Superior temporal gyrus (tissue), 1 donor: ENCODE results near the gene LPAR3.

Experiments
- DNase-seq: peaks from one replicate; pipeline ENCODE4 v3.0.0-alpha.2; 2016; ENCODE audit errors: extremely low spot score

Gene LPAR3

DNA sequence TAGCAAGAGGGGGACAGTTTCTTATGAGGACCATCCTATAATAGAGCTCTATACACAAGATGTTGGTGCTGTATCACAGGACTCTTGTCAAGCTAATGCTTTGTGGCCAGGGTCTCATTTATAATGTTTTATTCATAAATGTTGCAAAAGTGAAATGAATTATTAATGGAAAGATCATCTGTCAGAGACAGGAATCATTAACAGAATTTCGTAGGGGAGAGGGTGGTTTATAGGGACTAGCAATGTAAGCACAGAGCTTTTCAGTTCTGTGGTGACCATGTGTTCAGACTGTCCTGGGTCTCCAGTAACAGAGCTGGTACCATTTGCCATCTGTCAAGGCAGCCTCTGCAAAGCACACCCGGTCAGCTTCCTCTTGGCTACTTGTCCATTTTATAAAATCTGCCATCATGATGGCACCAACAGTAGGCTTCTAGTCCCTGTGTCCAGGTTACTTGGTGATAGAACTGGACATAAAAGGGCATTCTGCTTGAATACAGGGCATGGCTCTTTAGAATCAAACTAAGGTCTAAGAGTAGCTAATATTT, 36.2 kb downstream of the LPAR3 start:
- no peak for DNase-seq

DNA sequence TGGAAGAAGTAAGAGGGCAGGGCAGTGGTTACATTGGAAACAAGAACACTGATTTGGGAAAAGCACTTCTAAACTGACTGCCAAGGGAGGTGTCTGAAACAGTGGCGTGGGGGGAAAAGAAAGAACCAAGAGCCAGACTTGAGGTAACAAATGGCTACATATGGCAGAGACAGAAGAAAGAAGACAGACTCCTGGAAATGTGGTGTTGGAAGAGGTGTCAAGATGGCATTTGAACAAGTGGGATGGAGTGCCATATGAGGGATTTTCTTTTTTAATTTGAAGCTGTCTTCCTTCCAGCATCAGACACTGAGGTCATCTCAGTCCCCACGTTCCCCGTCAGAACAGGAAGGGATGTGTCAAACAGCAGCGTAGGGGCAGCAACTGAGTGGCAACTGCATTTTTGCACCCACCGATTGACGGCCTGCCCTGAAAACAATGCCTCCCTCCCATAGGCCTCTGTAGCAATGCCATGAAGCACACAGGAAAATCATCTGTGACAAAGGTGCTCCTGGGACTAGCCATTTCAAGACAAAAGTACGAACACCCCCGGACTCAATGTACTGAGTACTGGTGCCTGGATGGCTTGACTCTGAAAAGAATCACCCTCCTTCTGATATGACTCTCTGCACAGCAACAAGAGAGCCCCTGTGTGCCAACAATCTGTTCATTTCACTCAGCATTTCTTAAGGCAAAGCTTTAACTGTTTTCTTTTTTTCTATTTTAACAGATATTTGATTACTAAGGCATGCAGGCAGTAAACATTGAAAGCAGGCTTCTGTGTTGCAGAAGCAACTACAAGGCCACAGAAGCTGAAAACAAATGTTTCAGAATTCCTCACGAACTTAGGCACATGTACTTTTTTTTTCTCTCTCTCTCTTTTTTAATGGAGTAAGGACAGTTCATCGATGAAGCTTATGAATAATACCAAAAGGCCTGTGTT, 37.0 kb downstream of the LPAR3 start:
- DNase-seq, result peak; percentile 31

DNA sequence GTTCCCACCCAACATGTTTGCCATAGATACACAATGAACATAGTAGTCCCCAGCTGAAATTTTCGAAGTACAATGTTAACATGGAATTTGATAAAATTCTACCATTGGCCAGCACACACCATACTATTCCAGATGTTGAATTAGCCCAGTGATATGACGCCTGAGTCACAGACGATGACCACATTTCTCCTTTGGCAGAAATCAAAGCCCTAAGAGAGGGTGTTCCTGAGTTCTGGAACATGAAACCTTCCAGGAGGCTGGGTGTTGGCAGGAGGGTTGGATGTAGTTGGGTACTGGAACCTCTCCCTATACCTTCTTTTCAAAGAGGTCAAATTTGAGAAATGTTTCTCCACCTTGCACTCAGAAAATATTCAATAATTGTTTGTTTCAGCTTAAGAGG, 37.8 kb downstream of the LPAR3 start:
- no peak for DNase-seq

DNA sequence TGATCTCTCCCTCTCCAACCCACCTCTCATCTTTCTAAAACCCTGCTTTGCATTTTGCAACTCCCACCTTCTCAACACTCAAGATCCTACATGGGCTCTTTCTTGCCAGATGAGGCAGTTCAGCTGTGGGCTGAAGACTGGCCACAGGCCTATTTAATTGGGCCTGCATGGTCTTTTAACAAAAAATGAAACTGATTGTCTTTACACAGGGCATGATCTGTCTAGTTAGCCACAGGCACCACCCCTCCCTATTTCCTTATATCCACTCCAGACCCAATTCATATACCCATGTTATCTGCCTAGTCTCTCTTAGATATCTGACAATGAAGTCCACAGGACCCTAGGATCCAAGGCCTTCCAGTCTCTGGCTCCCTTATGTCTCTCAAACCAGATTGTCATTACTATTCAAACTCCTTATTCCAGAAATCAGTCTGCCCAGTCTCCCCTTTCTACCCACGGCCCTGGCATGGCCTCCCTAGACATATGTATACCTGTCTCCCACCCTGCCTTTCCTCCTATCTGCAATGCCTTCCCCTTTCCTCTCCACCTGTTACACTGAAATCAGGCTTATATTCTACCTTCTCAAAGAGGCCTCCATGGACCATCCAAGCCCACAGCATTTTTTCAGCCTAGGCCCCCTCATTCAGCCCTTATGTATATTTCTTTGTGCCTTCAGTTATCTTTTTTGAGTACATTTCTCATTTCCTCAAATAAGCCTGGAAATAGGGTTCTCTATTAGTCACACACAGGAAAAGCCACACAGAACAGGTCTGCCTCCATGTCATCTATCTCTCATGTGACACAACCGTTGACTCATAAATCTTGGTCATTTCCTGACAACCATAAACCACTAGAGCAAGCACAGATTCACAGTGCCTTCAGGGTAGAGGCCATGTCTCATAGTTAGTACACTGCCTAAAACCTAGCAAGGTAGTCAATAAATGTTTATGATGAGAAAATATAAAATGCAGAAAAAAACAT, 39.0 kb downstream of the LPAR3 start:
- DNase-seq, result no peak

DNA sequence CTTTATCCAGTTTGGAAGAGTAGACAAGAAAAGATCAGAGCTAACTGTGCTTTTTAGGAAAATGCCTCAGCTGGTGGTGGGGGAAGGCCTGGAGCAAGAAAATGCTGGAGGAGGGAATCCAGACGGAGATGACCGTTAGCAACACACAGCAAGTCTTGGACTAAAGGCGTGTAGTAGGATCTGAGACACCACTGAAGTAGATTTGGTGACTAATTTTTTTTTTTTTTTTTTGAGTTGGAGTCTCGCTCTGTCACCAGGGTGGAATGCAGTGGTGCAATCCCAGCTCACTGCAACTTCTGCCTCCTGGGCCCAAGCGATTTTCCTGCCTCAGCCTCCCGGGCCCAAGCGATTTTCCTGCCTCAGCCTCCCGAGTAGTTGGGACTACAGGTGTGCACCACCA, 41.2 kb downstream of the LPAR3 start:
- DNase-seq, result no peak

DNA sequence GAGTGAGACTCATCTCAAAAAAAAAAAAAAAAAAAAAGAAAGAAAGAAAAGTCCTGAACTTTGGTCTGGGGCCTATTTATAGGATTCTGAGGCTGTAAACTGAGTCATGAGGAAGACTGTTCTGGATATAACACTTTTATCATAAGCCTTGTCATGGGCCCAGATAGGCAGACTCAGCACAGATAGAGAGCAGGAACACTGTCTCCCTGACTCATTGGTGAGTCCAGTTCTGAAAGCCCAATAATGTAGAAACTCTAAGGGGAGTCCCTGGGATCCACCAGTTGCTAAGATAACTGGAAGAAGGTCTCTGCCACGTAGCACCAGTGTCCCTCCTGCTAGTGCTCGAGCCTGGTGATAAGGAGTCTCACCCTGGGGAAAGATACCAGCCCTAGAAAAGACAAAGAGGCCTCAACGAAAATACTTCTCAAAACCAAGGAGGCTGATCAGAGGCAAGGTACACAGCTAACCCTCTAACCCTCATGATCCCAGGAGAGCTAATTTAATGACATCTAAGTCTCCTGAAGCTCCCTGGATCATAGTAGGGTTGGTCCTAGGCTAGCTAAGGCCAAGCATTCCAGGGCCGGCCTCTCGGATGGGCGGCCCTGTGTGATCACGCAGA, 43.5 kb downstream of the LPAR3 start:
- no peak for DNase-seq

DNA sequence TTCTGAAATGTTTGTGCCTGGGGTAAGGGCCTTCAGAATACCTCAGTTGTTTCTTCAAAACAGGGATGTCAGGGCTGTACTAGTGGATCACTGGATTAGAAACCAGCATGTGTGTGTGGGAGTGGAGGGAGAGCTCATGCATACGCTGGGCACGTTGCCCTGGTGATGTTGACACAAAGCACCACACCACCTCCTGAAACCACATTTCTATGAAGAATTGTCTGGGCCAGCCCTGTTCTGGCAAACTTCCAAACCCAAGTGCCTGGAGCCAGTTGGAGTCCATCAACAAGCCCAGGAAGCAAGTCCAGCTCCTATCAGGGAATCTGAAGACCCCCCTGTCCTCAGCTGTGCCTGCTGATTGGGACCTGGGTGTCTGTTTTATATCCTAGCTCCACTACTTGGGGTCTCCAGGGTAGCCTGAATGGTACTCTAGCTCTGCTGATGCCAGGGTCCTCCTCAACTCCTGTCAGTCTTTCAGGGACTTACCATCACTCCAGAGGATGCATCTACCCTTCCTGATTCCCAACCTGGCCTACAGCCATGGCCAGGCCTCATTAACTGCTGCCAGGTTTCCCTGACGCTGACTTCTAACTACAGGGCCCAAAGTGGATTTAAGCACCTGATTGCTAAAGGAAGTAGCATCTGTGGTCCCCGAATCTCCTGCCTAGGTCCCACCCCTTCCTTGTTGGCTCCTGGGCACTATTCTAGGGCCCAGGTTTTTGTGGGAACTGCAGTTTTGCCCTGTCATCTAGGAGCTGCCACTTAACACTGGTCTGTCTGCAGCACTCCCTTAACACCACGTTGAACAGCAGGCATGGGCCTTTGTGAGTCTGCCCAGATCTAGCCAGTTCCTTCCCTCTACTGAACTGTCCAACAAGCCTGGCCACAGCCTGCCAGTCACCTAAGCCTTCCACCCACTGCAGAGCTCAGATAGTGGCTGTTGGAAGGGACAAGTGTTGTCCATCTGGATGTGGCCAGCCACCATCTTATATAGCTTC, 45.5 kb downstream of the LPAR3 start:
- DNase-seq, result peak; percentile 71

DNA sequence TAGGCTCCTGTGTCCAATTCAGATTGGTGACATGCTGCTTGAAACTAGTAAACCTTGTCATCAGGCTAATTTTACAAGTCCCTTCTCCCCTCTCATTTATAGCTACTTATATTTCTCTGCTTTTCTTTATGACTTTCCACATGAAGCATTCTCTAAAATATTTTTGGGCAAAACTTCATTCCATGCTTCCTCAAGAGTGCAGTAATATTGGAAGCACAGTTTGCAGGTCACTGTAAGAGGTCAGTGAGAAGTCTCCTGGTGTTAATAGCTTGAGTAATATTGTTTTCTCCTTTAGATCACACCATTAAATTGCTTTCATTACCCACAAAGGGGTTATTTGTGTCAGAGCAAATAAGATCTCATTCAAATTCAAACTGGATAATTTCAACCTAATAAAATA, 46.6 kb downstream of the LPAR3 start:
- no peak for DNase-seq

DNA sequence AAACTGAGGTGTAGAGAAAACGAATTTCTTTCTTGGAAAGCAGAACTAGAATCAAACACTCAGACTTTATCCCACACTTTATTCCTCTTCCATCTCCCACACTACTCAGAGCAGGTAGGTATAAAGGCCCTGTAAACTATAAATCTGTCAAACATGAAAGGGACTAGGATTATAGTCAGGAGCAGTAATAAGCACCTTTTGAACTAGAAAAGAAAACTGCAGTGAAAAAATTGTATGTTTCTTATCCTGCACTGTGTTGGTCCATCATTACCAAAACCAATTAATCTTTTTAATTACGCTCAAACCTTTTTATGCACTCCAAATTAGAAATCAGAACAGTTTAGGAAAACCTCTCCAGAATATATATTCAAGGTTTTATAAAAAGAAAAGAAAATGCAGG, 47.6 kb downstream of the LPAR3 start:
- no peak for DNase-seq

DNA sequence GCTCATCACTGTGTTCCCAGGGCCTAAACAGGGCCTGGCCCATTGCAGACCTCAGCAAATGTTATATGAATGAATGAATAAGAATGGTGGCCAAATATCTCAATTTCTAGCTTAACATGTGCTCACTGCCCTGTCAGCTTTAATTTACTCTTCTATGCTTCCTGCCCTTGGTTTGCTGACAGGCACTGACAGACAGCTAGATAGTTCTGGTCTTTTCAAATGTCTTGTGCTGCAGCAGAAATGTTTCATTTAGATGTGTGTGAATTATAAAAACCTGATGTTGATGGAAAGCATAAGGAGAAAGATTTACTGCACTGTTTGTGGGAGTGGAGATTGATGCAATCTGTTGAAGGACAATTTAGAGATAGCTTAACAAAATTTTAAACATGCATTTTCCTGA, 48.9 kb downstream of the LPAR3 start:
- DNase-seq, result no peak

DNA sequence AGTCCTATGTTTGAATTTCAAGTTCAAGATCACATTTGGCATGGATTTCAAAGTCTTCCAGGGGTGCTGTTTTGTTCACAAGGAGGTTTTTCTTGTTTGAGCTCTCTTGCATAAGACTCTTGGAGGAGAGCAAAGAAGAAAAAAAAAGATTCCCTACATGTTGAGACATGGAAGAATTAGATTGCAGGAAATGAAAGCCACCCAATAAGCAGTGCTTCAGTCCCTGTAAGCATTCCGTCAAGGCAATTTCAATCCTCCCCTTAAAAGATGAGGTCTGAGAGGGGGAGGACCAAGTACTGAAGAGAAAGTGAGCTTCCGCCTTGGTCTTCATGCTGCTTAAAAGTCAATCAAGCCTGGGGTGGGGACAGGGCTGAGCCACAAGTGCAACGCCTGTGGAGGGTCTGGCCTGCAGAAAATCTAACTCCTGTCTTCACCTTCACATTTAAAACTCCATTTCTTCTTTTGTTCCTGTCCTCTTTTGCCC, 50.2 kb downstream of the LPAR3 start:
- no peak for DNase-seq

DNA sequence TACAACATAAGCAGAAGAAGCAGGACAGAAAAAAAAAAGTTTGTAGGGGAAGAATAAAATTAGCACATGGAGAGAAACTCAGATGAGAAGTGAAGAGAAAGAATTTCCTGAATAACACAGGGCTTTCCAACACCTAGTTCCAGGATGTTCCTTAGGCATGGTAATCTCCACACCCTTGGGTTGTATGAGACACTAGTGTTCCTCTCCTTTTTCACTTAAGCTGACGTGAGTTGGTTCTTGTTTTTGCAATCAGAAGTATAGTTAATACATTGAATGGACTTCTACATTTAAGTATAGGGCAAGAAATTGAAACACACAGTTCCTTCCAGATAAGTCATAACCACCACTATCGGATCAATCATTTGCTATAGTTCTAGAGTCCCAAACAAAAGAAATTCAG, 51.0 kb downstream of the LPAR3 start:
- DNase-seq, result no peak

DNA sequence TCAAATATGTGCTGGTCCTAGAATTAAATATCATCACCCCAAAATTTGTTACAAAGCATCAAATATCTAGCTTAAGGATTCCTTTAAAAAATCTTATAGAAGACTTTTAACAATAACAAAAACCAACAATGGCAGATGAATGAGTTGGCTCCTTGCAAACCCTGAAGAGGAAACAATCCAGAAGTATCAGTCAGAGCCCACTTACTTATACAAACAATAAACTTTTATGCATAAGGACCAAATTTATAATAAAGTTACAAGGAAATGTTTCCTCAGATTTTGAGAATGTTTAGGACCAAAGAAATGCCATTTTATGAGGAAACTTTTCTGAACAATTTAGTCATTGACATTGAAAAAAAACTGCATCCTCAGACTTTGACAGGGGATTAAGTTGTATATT, 52.7 kb downstream of the LPAR3 start:
- DNase-seq, result no peak

DNA sequence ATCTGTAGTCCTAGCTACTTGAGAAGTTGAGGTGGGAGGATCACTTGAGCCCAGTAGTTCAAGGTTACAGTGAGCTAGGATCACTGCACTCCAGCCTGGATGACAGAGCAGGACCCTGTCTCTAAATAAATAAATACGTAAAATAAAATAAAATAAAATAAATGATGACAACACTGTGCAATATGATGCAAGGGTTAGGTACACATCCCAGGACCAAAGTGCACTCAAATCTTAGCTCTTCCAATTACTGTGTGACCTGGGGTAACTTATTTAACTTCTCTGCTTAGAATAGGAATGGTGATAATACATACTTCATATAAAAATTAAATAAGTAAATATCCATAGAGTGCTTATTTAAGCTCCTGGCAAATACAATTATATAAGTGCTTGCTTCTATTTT, 53.5 kb downstream of the LPAR3 start:
- DNase-seq, result no peak

DNA sequence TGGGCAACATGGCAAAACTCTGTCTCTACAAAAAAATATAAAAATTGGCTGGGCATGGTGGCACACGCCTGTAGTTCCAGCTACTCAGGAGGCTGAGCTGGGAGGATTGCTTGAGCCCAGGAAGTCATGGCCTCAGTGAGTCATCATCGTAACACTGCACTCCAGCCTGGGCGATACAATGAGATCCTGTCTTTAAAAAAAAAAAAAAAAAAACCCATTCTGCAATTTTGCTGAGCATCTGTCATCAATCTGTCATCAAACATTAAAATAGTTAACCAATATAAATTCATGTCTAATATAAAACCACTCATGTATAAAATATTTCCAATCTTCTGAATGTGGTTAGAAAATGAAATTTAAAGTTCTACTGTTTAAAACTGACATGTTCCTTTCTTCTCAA, 56.9 kb downstream of the LPAR3 start:
- no peak for DNase-seq

DNA sequence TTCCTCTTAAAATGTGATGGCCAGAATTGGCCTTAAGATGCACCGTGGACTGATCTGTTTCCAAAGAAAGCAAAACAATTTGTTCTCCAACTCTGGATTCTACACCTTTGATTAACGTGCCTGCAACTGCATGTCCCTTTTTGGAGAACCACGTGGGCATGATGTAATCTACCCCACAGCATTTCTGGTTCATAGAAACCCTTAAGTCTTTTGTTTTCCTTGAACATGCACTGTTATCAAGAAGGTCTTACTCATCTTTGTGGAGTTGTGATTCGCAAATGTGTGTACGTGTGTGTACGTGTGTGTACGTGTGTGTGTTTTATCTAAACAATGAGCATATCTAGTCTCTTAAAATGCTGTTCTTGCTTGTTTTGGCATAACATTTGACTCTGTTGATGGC, 57.8 kb downstream of the LPAR3 start:
- DNase-seq, result no peak

DNA sequence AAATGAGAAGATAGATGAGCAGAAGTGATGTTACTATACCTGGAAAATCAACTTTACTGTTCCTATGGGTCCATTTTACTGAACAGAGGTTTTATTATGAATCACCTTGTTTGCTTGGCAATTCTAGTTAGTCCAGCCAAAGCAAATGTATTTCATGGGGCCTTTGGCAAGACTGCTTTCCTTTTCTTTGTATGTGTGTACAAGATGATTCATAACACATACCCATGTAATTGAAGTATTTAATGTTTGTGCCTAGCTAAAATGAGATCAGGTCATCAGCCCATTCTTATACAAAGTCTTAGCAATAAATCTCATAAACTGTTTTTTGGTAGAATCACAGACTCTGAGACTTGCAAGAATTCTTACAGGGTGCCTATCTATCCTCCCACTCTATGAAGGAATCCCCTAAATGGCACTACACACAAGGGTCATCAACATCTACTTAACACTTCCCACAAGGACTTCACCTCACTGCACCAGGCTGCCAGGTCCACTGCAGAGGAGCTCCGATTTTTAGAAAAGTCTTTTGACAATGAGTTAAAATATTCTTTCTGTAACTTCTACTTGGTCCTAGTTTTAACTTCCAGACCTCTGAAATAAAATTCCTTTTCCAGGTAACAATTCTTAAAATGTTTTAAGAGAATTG, 58.5 kb downstream of the LPAR3 start:
- DNase-seq, result no peak

DNA sequence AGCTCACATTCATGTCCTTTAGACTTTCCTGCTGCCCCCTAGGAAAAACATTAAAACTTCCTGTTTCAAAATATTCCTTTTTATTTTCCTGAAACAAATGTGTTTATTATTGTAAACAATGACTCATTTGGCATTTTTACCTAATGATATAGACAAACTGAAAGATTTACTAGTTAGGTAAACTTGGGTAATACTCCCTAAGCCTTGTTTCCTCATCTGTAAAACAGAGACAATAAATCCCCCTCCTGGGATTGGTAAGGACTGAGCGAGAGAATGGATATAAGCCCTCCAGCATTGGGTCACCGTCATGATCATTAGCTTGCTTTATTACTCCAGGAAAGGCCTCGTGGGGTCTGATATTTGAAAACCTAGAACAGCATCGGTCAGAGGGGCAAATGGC, 59.8 kb downstream of the LPAR3 start:
- DNase-seq, result no peak

DNA sequence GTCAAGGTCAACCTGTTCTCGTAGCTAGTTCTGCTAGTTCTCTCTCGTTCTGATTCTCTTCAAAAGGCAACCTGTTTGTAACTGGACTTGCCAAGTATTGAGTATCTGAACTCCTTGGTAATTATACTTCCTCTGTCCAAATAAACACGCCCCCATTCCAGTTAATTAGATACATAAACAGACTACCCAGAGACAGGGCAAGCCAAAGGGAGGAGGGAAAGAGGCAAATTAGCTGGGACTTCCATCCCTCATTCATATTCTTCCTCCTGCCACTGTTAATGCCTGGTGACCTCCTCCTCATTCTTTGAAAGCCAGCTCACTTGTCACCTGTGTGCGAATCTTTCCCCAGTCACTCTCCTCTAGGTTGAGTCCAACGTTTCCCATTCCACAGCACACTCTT, 62.9 kb downstream of the LPAR3 start:
- no peak for DNase-seq

DNA sequence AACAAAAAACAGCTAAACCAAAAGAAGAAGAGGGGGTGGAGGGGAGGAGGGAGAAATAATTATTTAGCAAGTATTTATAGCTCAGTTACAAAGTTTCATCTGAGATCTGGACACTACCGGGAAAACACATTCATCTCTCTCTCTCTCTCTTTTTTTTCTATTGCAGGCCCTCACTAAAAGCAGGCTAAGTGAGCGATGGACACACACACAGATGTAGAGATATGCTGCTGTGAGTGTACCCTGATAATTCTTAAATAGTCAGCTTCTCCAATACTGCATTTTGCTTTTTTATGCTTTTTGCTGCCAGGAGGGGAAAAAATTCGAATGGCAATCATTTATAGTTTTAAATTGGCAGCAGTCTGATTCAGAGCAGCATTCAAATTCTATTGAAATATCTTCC, 65.0 kb downstream of the LPAR3 start:
- no peak for DNase-seq
